ENCODE measurements around the gene BABAM2. TPM values are rescaled to one million over a fixed set of nuclear protein-coding genes. Genes with fewer than 3 reads are reported as not detected.

BABAM2 gene
- total RNA-seq, 4 donors from 2014 or later = 34.4 to 44.9 (median 38.3) TPM

GRCh38 chr2:27854229-27854862 lies 36.2 kb upstream of the BABAM2 start:
- TF ChIP-seq CTCF (IDR thresholded peaks at IDR 0.05; ENCODE audit: low read depth) = no peak

- no peak for TF ChIP-seq CTCF (IDR thresholded peaks at IDR 0.05; ENCODE audit: low read depth)
Observed at GRCh38 chr2:27855476-27855875, 35.1 kb upstream of the BABAM2 start.

- TF ChIP-seq CTCF (IDR thresholded peaks at IDR 0.05; ENCODE audit: low read depth) = no peak
Observed at GRCh38 chr2:27856386-27856785, 34.1 kb upstream of the BABAM2 start.

GRCh38 chr2:27856956-27857355 lies 33.6 kb upstream of the BABAM2 start:
- TF ChIP-seq CTCF (IDR thresholded peaks at IDR 0.05; ENCODE audit: low read depth) = no peak

GRCh38 chr2:27857417-27858172 lies 32.9 kb upstream of the BABAM2 start:
- no peak for TF ChIP-seq CTCF (IDR thresholded peaks at IDR 0.05; ENCODE audit: low read depth)

- TF ChIP-seq CTCF (IDR thresholded peaks at IDR 0.05; ENCODE audit: low read depth) = no peak
Observed at GRCh38 chr2:27860111-27860510, 30.4 kb upstream of the BABAM2 start.

GRCh38 chr2:27863146-27863545 lies 27.4 kb upstream of the BABAM2 start:
- TF ChIP-seq CTCF (IDR thresholded peaks at IDR 0.05; ENCODE audit: low read depth) = no peak
